GM12878 (cell line): ENCODE data around the gene CEACAM6.

ENCODE experiments used
- EGR1 ChIP-seq, 2 experiments: IDR thresholded peaks; 1 replicate in 1 of 2; 2 replicates in 1 of 2; pipeline ENCODE4 v1.6.1; 2011 to 2012; ENCODE audit warnings: low read depth in 2 of 2, low read length in 2 of 2, borderline replicate concordance in 1 of 2, mild to moderate bottlenecking in 1 of 2, moderate library complexity in 1 of 2
- JUND ChIP-seq: IDR thresholded peaks from 2 replicates; pipeline ENCODE4 v1.6.1; 2012; ENCODE audit warnings: low read depth, mild to moderate bottlenecking, low read length, improper control_type of control experiment, moderate library complexity
- TAF1 ChIP-seq: IDR thresholded peaks from 2 replicates; pipeline ENCODE4 v1.6.1; 2011; ENCODE audit warnings: mild to moderate bottlenecking, low read depth, low read length, borderline replicate concordance
- TF ChIP-seq, protein P1 (sequence below): IDR thresholded peaks from 2 replicates; pipeline ENCODE4 v1.6.1; 2012; ENCODE audit warnings: mild to moderate bottlenecking, low read depth, low read length

DNA sequence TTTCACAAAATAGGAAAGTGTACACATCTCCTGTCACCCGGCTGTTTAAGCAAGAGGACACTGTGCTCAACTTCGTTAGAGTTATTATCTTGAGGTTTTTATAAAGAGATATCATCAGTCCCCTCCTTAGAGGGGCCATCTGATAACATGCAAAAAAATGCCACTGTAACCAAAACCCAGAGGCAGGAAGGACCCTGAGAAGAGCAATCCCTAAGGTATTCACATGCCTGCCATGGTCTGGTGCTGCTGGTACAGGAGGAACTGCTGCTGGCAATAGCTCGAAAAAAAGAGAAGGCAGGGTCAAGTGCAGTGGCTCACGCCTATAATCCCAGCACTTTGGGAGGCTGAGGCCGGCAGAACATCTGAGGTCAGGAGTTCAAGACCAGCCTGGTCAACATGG, 28.3 kb downstream of the CEACAM6 start:
- TF ChIP-seq JUND (no peak), TAF1 (no peak), EGR1 (IDR thresholded peaks at IDR 0.05; ENCODE audit: borderline replicate concordance in 1 of 2, low read depth in 2 of 2, low read length in 2 of 2) (no peak)
- TF ChIP-seq, protein P1, sequence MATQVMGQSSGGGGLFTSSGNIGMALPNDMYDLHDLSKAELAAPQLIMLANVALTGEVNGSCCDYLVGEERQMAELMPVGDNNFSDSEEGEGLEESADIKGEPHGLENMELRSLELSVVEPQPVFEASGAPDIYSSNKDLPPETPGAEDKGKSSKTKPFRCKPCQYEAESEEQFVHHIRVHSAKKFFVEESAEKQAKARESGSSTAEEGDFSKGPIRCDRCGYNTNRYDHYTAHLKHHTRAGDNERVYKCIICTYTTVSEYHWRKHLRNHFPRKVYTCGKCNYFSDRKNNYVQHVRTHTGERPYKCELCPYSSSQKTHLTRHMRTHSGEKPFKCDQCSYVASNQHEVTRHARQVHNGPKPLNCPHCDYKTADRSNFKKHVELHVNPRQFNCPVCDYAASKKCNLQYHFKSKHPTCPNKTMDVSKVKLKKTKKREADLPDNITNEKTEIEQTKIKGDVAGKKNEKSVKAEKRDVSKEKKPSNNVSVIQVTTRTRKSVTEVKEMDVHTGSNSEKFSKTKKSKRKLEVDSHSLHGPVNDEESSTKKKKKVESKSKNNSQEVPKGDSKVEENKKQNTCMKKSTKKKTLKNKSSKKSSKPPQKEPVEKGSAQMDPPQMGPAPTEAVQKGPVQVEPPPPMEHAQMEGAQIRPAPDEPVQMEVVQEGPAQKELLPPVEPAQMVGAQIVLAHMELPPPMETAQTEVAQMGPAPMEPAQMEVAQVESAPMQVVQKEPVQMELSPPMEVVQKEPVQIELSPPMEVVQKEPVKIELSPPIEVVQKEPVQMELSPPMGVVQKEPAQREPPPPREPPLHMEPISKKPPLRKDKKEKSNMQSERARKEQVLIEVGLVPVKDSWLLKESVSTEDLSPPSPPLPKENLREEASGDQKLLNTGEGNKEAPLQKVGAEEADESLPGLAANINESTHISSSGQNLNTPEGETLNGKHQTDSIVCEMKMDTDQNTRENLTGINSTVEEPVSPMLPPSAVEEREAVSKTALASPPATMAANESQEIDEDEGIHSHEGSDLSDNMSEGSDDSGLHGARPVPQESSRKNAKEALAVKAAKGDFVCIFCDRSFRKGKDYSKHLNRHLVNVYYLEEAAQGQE: no peak
